NCI-H146 treated with DMSO at 0.1 percent for 48 hours (cell line): ENCODE results near the gene RHOT2.
A peak's percentile ranks its signal among the peaks of the same experiment; 100 is the strongest.

Source experiments
- DNase-seq: peaks from one replicate; lab custom pipeline; 2025; ENCODE audit not compliant: unreplicated experiment; lab: John Stamatoyannopoulos, UW

The RHOT2 gene

DNA sequence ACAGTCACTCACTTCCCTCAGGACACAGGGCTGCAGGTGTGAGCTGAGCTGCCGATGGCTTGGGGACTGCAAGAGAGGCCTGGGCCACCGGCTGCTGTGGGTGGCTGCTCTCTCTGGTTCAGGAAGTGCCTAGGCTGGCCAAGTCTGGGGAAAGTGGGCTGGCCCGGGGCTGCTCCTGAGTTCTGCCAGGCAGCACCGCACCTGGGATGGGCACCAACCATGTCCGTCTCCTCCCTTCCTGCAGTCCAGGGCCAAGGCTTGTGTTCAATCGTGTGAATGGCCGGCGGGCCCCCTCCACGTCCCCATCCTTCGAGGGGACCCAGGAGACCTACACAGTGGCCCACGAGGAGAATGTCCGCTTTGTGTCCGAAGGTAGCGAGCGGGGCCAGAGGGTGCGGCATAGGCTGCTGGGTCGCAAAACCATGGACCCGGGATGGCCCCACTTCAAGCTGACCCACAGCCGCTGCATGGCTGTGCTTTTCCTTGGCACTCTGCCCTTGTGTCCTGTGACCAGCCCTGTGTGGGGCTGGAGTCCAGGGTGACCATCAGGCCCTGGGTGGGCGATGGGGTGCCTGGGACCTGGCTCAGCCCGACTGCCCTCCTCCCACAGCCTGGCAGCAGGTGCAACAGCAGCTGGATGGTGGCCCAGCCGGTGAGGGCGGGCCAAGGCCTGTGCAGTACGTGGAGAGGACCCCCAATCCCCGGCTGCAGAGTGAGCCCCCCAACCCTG is 20.6 kb upstream of the RHOT2 start:
- DNase-seq: no peak

DNA sequence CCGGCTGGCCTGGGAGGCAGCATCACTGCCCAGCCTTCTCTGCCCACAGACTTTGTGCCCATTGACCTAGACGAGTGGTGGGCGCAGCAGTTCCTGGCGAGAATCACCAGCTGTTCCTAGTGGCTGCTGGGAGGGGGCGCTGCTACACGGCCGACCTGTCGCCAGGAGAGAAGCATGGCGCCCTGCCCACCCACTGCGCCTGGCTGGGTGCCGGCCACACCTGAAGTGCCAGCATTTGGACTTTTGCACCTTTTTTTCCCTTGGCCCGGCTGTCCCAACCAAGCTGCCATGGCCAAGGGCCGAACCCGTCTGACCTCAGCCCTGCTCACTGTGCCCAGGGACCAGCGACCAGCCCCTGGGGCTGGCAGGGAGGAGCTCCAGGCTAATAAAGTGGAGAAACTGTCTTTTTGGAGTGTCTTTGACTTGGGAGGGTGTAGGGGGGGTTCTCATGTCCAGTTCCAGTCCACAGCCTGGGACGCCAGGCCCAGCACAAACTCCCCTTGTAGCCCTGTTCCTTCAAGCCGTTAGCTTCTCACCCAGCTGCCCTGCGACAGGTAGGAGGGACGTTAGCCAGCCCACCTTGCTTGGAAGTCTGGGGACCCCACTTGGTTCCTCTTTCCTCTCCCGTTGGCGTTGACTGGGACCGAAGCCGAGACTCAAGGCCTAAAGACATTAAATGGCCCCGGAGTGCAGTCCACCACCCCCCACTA is 19.7 kb upstream of the RHOT2 start:
- peak; percentile 5 for DNase-seq

DNA sequence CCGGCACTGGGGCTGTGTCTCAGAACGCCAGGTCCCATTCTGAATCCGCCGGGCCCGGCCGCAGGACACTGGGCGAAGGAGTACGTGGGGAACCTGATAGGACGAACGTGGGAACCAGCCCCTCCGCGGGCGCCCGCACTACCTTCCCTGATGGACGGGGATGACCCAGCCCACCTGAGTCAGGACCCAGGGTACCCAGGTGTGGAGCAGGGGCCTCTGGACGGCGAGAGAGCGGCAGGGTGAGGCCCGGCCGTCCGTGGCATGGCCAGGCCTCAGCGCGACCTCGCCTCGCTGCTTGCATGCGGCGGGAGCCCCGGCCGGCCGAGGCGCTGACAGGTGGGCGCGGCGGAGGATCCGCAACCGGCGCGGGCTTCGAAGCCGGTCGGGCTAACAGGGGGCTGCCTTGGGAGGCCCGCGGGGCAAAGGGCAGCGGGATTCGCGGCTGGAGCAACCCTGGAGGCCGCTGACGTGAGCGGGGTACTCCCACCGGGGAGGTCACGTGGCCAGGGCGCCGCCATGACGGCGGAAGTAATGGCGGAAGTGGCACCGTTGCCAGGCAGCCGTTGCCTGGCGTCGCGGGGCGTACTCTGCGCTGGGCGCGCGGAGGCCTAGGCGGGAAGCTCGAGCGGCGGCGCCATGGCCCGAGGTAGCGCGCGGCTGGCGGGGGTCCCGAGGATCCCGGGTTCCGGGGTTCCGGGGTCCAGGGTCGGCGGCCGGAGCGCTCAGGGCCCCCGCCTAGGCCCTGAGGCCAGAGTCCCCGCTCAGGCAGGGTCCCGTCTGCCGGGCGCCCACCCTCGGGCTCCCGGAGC is 18.9 kb upstream of the RHOT2 start, which contains the start of gene WDR90:
TSS of gene WDR90 (plus strand) at position 585 of the 809 bp plus-strand sequence. CDS start at position 637, 52 bp downstream.
- DNase-seq: peak; percentile 84

DNA sequence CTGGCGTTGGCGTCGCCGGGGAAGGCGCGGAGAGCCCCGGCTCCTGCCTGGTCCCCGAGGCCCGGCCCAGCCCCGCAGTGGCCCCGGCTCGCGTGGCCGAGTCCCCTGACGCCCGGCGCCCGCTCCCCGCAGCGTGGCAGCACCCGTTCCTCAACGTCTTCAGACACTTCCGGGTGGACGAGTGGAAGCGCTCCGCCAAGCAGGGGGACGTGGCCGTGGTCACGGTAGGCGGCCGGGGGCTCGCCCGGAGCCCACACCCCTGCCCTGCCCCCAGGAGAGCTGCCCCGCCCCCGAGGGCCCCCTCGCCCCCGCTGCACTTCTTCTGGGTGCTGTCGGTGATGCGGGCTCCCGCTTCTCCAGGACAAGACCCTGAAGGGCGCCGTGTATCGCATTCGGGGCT is 18.3 kb upstream of the RHOT2 start:
- no peak for DNase-seq

DNA sequence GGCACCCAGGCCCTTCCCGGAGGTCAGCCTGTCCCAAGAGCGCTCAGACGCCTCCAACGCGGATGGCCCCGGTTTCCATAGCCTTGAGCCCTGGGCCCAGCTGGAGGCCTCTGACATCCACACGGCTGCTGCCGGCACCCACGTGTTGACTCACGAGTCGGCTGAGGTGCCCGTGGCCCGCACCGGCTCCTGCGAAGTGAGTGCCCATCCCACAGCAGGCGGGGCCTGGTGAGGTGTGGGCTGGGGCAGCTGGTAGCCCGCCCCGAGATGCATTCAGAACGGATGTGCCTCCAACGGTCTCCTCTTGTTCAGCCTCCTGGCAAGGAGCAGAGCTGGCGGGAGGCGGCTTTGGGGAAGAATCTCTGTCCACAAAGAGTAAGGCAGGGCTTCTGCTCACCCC is 16.1 kb upstream of the RHOT2 start:
- no peak for DNase-seq

DNA sequence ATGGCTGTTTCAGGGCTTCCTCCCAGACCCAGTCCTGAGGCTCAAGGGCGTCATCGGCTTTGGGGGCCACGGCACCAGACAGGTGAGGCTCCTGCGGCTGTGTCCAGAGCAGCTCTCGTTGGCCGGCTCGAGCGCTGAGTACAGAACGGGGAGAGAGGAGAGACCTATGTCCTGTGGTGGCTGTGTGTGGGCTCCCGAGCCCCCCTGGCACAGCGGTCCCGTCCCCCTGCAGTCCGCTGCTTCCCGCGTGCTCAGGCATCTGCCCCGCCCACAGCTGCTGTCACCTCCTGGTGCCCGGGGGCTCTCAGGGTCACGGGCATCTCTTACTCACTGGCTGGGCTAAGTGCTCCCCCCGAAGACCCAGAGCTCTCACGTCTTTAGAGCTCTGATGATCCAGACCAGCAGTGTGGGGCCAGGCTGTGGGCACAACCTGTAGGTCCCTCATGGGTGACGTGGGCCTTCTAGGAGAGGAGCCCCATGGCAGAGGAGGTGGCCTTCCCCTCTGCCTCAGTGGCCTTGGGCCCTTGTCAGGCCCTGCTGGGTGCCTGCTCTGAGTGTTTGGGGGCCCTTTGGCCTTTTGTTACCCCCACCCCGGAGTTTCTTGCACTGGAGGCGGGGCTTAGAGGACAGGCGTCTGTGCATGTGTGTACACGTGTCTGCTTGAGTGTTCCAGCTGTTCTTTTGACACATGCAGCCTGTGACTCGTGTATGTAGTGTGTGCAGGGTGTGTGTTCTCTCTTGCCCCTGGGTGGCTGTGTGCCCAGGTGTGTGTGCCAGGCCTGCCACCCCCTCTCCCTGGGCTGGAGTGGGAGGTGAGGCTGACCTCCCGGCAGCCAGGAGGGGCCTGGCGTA is 15.3 kb upstream of the RHOT2 start:
- no peak for DNase-seq

DNA sequence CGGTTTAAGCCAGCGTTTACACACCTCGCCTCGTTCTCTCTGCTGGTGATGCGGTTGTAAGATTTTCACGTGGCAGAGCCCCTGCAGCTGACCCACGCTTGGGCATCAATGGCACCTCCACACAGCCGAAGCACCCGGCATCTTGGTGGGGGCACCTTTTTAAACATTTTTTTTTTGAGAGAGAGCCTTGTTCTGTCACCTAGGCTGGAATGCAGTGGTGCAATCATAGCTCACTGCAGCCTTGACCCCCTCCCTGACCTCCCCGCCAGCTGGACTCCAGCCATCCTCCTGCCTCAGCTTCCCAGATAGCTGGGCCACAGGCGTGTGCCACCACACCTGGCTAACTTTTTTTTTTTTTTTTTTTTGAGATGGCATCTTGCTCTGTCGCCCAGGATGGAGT is 13.9 kb upstream of the RHOT2 start:
- DNase-seq: no peak

DNA sequence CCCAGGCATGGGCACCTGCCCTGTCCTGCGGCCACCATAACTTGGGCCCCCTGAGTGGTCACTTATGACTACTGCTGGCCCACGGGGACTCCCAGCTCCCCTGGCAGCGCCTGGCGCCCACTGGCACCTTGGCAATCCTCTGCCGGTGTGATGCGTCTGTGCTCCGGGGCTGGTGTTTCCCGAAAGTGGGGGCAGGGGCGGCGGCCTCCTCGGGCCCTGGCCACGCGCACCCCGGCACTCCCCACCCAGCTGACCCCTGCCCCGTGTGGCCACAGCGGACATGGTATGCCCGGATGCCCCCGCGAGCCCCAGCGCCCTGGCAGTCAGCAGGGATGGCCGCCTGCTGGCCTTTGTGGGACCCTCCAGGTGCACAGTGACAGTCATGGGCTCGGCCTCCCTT is 10.4 kb upstream of the RHOT2 start:
- DNase-seq: no peak

DNA sequence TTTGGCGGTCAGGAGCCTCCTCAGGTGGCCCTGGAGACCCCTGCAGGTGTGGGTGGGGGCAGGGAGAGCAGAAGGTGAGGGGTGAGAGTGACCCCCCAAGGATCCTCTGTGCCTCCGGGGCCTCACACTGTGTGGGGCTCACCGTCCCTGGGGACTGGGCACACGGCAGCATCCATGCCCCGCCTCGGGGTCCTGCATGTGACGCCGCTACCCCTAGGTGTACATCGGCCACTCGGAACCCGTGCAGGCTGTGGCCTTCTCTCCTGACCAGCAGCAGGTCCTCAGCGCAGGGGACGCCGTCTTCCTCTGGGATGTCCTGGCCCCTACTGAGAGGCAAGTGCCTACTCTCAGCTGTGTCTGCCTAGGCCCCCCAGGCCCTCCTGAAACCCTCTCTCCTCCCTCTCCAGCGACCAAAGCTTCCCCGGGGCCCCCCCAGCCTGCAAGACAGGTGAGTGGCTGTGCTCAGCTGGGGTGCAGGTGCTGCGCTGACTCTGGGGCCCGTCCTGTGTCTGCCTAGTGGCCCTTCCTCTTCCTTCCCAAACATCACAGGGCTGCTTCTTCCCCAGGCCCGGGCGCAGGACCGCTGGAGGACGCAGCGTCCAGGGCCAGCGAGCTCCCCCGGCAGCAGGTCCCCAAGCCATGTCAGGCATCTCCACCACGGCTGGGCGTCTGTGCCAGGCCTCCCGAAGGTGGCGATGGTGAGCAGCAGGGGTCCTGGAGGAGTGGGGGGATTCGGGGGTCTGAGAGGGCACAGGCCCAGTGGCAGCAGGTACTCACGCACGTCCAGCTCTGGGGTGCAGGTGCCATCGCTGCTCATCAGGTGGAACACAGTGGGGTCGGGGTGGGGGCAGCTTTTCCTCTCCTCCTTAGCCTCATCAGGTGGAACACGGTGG is 9.0 kb upstream of the RHOT2 start:
- no peak for DNase-seq

DNA sequence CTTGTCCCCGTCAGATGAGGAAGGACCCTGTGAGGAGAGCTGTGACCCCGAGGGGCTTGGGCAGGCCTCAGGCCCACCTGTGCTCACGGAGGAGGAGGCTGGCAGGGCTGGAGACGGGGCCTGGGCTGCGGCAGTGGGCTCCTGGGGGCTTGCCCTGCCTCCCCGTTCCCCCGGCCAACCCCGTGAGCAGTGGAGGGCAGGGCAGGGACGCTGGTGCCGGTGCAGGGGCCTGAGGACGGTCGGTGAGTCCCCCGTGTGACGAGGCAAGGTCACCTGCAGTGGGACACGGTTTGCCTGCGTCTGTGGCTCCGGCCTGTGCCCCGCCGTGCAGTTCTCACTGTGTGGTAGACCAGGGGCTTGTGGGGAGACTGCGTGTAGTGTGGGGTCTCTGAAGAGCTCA is 8.3 kb upstream of the RHOT2 start:
- no peak for DNase-seq

DNA sequence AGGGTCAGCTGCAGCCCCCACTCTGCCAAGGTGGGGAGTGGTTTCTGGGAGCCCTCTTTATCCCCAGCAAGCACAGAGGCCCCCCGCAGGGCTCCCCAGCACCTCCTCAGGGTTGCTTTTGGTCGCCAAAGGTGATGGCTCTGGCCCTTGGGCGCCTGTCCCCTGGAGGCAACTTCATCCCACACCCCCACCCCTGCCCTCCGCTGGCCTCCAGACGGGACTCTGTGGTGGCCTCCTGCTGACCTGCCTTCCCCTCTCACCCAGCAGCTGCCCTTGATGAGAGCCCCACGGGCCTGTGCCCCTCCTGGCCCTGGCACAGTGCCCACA is 7.8 kb upstream of the RHOT2 start:
- DNase-seq: no peak

DNA sequence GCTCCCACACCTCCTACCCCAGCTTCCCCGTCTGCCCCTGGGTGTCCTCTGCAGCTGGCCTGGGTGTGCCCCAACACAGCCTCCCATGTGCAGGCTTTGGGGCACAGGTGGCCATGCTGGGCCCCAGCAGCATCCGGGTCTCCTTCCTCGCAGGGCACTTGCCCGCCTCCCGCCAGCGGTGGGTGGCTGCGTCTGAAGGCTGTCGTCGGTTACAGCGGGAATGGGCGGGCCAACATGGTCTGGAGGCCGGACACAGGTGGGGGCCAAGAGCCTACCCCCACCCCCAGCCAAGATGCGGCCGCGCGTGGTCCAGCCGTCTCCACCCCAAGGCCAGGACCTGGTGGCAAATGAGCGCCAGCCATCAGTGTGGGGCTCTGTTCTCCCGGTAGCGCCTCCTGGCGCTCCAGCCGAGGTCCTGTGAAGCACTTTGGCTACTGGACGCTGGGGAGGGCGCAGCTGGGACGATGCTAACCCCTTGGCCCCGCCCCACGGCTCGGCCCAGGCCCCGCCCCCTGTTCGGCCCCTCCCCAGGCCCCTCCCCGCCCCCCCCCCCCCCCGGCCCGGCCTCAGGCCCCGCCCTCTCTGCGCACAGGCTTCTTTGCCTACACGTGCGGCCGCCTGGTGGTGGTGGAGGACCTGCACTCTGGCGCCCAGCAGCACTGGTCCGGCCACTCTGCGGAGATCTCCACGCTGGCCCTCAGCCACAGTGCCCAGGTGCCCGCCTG is 7.3 kb upstream of the RHOT2 start:
- no peak for DNase-seq

DNA sequence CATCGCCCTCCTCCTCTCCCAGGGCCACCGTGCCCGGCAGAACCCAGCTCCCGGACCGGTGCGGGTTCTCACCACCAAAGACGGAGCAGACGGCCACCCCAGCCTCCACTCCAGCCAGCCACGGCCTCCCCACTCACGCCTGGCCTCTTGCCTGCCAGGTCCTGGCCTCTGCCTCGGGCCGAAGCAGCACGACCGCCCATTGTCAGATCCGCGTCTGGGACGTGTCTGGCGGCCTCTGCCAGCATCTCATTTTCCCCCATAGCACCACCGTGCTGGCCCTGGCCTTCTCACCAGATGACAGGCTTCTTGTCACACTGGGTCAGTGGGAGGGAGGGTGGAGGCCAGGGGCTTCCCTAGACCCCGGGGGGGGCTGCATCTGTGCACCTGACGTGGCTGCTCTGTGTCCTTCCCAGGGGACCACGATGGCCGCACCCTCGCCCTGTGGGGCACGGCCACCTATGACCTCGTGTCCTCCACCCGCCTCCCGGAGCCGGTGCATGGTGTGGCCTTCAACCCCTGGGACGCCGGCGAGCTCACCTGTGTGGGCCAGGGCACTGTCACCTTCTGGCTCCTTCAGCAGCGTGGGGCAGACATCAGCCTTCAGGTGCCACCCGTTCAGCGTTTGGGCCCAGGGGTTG is 6.6 kb upstream of the RHOT2 start:
- no peak for DNase-seq

DNA sequence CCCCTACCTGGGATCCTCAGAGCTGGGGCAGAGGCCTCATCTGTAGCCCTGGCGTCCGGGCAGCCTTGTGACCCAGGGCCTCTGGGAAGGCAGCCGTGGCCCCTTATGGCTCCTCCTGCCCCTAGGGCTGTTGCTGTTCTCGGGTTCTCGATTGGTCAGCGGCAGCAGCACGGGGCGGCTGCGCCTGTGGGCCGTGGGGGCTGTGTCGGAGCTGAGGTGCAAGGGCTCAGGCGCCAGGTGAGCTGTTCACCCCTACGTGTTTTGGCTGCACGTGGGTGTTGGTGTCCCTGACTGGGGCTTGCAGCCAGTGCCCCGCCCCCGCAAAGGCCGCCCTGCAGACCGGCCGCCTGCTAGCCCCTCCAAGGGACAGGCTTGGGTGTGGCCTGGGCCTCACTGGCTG is 5.8 kb upstream of the RHOT2 start:
- DNase-seq: no peak

DNA sequence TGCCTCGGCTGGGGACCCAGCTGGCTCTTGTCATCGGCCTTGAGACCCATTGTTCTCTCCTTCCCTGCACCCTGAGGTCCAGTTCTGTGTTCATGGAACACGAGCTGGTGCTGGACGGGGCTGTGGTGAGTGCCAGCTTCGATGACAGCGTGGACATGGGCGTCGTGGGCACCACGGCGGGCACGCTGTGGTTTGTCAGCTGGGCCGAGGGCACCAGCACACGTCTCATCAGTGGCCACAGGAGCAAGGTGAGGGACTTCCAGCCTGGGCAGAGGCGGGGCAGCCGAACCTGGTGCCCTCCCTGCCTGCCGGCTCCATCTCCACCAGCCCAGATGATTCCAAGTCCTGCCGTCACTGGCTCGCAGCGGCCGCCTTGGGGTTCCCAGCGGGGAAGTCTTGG is 5.3 kb upstream of the RHOT2 start:
- DNase-seq: no peak

DNA sequence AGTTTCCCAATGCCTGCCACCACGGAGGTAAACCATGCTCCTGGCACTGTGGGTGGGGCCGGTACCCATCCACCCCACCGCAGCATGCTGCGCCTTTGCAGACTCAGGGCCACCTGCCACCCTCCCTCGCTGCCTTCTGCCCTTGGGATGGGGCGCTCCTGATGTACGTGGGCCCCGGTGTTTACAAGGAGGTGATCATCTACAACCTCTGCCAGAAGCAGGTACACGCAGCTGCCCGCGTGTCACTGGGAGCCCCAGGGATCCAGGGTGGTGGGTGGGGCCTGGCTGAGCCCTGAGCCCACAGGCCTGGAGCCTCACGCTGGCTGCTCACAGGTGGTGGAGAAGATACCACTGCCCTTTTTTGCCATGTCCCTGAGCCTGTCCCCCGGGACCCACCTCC is 1.4 kb upstream of the RHOT2 start:
- DNase-seq: no peak

DNA sequence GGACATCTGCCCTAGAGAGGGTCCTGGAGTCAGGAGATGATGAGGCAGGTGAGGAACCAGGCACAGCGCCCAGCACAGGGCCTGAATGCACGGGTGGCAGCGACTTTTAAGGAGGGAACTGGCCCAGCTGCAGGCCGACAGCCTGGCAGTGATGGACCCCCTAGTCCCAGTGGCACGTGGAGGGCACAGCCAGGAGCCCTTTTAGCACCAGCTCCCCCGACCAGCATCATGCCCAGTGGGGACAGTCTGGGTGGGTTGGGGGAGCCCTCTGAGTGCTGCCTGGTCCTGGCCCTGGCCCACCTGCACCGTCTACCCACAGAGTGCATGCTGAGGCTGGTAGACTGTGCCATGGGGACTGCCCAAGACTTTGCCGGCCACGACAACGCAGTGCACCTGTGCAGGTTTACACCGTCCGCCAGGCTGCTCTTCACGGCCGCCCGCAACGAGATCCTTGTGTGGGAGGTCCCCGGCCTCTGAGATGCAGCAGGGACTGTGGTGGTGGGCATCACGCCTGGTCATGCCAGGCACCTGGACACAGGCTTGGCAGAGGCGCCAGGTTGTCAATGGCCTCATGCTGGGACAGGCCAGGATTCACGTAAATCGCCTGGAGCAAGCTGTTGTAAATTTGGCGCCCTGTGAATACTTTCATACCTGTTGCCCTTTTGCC is 686 bp upstream of the RHOT2 start:
- no peak for DNase-seq

DNA sequence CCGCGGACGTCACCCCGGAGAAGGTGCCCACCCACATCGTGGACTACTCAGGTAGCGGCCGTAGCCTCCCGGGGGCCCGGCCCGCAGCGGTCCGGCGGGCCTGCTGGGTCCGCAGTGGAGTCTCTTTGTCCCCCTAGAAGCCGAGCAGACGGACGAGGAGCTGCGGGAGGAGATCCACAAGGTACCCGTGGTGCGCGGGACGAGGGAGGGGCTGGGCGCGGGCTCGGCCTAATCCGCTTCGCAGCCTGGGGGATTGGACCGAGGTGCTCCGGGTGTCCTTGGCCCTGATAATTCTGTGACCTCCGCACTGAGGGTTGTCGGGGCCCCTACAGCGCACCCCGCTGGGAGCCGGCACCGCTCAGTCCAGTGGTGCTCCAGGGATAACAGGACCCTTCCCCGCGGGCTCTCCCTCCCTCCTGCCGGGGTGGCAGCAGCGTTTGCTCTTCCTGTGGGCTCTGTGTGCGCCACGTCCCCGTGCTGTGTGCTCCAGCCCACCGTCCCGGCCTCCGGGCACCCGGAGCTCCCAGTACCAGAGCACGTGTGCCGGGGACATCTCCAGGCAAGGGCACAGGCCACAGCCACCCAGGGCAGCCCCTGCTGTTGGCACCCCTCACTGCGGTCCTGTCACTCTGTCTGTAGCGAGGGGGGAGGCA is 713 bp downstream of the RHOT2 start:
- DNase-seq: no peak
